GM19023 (cell line): ENCODE results near the gene KDM4E.
"Not testable (repeated sequence)": the region's sequence is repeated elsewhere in the genome, so short reads cannot be mapped to it uniquely, and the experiment has no call there.

Source experiments
- ATAC-seq: cut with Tn5 transposase; IDR thresholded peaks from one replicate; pipeline ENCODE4 v1.9.1; 2021; ENCODE audit warnings: mild to moderate bottlenecking, moderate library complexity; ENCODE audit not compliant: unreplicated experiment

Gene KDM4E

DNA sequence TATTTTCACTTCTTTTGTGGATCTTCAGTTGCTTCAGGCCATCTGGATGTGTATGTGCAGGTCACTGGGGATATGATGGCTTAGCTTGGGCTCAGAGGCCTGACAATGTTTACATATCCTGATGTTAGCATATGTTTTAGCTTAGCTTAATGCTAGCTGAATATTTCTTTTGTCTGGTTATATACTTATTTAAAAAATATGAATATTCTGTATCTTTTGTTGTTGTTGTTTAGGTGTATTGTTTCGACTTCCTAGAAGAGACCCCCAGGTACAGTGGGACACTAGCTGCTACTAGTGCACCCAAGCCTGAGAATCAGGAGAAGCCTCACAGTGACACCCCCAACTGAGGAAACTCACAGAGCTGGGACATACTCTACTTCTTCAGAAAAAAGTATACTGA is at the start of gene KDM4E:
Gene KDM4E (plus strand): TSS at position 301 of the 400 bp plus-strand sequence. CDS start 300 bp downstream, outside the sequence.
- no peak for ATAC-seq

GRCh38 chr11:94975599-94975998 is 49.5 kb upstream of the KDM4E start:
- no peak for ATAC-seq

DNA sequence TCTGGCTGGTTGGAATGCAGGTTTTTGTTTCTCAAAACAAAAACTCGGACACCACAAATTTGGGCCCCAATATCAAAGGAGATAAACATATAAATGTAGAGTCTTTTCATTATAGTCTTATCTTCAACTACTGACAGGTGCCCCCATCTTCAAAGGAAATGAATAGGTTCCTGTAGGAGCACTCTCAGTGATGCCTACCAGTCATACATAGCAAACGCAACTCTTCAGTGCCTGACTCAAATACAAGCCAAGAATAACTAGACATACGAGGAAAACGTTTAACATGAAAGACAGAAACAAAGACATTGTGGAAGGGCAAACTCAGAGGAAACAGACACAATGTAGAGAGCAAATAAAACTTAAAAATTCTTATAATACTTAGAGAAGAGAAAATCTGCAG is 37.7 kb upstream of the KDM4E start:
- ATAC-seq, result no peak

- no peak for ATAC-seq
Observed at GRCh38 chr11:94988748-94989147, 36.3 kb upstream of the KDM4E start.

DNA sequence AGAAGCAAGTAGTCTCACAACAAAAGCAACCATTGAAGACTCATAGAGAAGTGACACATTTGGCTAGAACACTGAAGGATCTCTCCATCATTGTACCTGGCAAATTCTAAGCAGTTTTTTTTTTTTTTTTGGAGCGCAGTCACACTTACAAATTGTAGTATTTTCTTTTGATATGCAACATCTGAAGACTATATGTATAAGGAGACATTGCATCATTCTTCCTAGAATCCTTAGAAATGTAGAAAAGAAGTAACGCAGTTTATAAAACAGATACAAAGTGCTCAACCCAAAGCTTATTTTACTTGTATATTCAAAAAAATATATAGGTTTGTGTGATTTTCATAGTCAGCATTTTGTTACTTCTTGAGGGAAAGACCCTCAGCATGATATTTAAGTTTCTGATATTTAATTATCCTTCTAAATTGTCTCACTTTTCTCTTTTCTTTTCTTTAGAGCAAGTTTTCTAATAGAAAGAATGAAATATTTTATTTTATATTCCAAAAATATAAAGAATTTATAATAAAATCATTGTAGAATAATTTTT is 31.6 kb upstream of the KDM4E start:
- ATAC-seq, result no peak

- ATAC-seq, result no peak
Observed at GRCh38 chr11:94997437-94997836, 27.6 kb upstream of the KDM4E start.

DNA sequence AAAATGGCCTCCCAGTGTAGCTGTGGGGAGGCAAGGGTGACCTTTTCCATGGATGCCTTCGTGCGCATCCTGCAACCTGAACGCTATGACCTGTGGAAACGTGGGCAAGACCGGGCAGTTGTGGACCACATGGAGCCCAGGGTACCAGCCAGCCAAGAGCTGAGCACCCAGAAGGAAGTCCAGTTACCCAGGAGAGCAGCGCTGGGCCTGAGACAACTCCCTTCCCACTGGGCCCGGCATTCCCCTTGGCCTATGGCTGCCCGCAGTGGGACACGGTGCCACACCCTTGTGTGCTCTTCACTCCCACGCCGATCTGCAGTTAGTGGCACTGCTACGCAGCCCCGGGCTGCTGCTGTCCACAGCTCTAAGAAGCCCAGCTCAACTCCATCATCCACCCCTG is 26.8 kb upstream of the KDM4E start:
- no peak for ATAC-seq

- ATAC-seq, result no peak
Observed at GRCh38 chr11:95003716-95004115, 21.3 kb upstream of the KDM4E start.

DNA sequence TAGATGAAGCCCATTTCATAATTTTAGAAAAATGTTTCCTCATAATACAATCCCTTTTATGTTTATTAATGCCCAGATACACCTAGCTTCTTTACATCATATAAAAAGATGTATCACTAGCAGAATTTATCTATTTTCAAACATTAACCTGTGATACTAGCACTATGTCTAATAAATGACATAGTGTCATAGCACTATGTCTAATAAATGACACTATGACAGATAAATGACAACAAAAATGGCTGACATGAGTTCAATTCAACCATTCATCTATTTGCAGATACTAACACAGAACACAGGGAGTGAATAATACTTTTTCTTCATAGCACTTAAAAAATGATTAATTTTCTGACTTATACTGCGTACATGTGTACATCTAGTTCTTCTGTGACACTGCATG is 19.4 kb upstream of the KDM4E start:
- ATAC-seq, result no peak

DNA sequence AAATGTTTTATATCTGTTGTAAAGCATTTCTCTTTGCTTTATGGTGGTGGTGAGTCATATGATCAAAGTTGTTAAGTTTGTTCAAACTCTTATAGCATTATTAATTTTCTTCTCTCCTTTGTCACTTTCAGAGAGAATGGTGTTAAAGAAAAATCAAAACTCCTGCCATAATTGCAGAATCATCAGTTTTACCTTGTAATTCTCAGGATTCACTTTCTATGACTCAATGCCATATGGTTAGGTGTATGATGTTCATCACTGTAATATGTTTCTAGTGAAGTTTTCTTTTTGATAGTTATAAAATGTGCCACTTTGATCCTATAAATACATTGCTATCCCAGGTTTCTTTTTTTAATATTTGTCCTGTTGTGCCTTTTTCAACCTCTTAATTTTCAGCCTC is 13.7 kb upstream of the KDM4E start:
- no peak for ATAC-seq

GRCh38 chr11:95014184-95014821 is 10.8 kb upstream of the KDM4E start:
- ATAC-seq, result no peak

DNA sequence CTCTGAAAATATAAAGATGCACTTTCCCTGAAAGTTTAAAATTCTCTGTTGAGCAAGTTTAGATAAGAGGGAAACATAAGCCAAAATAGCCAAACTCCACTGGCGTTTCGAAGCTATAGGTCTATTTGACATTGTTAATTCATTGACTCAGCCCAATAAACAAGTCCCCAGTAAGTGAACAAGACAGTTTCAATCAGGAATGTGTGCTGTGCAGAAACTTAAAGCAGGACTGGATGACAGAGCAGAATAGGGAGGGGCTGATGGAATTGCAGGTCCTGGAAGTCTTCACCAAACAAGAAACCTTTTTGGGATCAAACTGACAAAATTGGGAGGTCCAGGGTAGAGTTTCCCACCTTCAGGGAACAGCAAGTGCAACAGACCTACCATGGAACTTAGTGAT is 8.9 kb upstream of the KDM4E start:
- ATAC-seq, result no peak

GRCh38 chr11:95021468-95021867 is 3.6 kb upstream of the KDM4E start:
- not testable (repeated sequence) for ATAC-seq

- ATAC-seq, result not testable (repeated sequence)
Observed at GRCh38 chr11:95025594-95025993, 536 bp downstream of the KDM4E start.

- ATAC-seq, result no peak
Observed at GRCh38 chr11:95028357-95028756, 3.3 kb downstream of the KDM4E start.

DNA sequence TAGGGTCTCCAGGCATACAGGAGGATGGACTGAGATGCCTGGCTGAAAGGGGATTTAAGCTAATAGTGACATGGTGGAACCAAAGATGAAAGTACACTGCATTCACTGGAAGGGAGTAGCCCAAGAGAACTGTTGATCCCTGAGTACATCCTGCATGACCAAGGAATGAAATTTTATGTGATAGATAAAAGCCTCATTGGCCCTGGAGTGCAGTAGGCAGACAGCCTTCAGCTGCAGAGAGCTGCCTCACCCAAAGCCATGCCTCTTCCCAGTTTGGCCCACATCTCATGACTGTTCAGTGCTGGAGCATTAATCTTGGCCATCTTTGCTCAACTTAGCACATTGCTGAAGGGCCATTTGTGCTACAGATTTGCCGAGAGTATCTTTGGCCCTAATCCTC is 8.0 kb downstream of the KDM4E start:
- ATAC-seq, result no peak

DNA sequence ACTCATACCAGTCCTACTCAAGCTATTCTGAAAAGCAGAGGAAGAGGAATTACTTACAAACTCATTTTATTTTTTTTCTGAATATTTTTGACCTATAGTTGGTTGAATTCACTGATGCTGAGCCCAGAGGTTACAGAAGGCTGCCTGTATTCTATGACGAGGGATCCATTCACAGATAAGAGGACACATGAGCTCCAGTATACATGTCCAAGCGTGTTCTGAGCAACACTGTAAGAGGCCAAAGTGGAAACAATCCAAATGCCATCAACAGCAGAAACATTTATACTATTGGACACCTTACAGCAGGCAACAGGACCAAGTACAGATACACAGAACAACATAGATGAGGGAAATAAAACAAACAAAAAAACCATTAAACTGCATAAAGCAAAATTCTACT is 10.3 kb downstream of the KDM4E start:
- ATAC-seq, result no peak

GRCh38 chr11:95037356-95038035 is 12.4 kb downstream of the KDM4E start:
- ATAC-seq, result not testable (repeated sequence)

DNA sequence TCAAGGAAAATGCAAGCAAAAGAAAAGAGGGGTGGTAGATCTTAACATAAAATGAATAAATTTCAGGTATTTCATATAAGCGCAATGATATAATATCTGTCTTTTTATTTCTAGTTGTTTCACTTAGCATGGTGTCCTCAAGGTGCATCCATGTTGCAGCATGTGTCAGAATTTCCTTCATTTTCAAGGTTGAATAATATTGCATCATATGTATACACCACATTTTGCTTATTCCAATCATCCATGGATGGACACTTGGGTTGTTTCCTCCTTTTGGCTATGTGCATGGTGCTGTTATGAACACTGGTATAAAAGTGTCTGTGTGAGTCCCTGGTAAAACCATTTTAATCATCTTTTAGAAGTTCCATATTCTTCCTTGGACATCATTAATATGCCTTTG is 17.2 kb downstream of the KDM4E start:
- no peak for ATAC-seq

GRCh38 chr11:95042906-95043305 is 17.8 kb downstream of the KDM4E start:
- no peak for ATAC-seq

- no peak for ATAC-seq
Observed at GRCh38 chr11:95044010-95044409, 19.0 kb downstream of the KDM4E start.

GRCh38 chr11:95045812-95046211 is 20.8 kb downstream of the KDM4E start:
- no peak for ATAC-seq
